Inferior parietal cortex (tissue), 1 donor: ENCODE results near the gene SRP19.
A peak's percentile ranks its signal among the peaks of the same experiment; 100 is the strongest.
"Not testable (repeated sequence)": the region's sequence is repeated elsewhere in the genome, so short reads cannot be mapped to it uniquely, and the experiment has no call there.

ENCODE experiments used
- DNase-seq: peaks from one replicate; pipeline ENCODE4 v3.0.0-alpha.2; 2016; ENCODE audit errors: extremely low spot score

Gene SRP19

DNA sequence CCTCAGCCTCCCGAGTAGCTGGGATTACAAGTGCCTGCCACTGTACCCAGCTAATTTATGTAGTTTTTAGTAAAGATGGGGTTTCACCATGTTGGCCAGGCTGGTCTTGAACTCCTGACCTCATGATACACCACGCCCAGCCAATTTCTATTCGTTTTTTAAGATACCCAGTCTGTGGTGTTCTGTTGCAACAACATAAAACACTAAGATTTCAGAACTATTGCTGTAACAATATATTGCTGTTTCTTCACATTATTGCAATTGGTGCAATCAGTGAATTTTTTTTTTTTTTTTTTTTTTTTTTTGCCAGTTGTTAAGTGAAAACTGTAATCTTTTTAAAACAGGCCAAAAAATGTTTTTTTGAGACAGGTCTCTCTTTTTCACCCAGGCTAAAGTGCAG is 9.9 kb downstream of the SRP19 start:
- no peak for DNase-seq

GRCh38 chr5:112876362-112876761 is 15.3 kb downstream of the SRP19 start:
- DNase-seq, result no peak

DNA sequence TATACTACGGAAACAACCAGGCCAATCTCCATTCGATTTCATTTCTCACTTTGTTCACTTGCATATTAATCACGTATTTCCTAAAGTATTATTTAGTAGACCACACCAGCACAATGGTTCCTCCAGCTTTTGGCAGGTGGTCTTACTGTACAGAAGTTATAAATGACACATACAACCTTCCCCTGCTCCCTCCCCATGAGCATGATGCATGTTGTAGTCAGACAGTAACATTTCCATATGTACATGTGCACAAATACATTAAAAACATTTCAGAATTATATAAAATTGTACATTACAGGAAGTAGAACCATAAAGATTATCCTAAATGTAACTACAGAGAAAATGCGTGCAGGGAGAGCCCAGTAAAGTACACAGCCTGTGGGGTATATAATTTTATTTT is 17.0 kb downstream of the SRP19 start:
- DNase-seq, result no peak

DNA sequence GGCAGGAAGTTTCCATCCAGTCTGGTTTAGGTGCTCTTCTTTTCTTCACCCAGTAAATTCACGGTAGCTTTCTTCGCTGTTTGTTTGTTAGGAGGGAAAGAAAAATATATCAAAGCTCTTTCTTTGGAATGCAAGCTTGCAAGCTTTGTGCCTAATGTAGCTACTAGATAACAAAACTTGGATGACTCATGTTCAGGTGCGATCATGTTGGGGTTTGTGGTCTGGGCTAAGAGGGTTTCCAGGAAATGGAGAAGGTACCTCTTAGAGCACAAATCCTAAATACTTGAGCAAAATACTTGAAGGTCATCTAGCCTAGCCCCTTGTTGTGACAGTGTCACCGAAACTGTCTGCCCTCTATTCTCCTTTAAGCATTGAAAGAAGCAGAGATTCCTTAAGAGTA is 17.7 kb downstream of the SRP19 start:
- DNase-seq, result no peak

DNA sequence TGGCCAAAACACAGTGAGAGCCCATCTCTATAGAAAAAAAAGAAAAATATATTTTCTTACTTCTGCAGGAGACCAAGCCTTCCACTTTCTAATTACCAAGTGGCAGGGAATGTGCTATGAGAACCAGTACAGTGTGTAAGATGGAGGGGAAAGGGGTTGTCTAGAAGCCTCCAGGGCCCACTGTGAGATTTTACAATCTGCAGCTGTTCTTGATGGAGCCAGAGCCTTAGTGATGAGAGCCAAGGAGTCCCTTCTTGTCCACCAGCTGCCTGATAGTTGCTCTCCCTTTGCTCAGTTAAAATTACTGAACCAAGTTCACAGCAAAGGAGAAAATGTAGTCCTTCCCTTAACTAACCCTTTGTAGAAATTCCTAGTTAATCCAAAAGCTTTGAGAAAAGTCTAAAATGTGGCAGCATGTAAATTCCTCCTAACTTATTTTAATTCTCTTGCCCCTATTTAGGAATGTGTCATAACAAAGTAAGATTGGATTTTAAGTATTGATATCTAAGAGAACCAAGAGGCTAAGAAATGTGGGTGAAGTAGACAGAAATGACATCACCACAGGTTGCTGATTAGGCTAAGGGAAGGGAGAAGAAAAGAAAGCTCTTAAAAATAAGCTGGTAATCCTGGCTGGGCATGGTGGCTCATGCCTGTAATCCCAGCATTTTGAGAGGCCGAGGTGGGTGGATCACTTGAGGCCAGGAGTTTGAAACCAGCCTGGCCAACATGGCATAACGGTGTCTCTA is 19.3 kb downstream of the SRP19 start:
- no peak for DNase-seq

- no peak for DNase-seq
Measured at GRCh38 chr5:112883192-112883591, 22.1 kb downstream of the SRP19 start.

DNA sequence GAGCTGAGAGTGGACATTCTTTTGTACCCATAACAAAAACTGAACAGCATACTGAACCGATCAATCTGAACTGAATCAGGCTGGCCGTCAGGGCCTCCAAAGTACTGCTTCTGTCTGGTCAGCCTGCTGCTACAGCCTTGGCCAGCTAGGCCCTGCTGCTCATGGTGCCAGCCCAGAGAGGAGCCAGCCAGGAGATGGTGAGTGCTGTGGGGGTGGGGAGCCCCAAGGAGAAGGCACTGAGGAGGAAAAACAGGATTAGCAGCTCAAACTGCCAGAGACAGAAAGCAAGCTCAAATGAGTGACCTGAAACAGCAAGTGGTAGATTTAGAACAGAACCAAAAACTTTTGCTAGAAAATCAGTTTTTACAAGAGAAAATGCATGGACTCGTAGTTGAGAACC is 23.9 kb downstream of the SRP19 start:
- no peak for DNase-seq

GRCh38 chr5:112886975-112887374 is 25.9 kb downstream of the SRP19 start:
- no peak for DNase-seq

GRCh38 chr5:112892066-112892465 is 31.0 kb downstream of the SRP19 start:
- DNase-seq, result not testable (repeated sequence)

DNA sequence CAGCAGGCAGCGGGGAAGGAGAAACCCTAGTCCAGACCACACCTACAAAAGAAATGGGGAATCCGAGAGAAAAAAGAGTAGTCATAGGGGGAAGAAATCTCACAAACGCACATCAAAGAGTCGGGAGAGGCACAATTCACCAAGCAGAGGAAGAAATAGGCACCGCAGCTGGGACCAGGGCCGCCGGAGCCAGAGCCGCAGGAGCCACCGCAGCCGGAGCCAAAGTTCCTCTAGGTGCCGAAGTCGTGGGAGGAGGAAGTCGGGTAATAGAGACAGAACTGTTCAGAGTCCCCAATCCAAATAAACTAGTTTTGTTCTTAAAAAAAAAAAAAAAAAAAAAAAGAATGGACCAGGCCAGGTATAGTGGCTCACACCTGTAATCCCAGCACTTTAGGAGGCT is 31.7 kb downstream of the SRP19 start:
- no peak for DNase-seq

DNA sequence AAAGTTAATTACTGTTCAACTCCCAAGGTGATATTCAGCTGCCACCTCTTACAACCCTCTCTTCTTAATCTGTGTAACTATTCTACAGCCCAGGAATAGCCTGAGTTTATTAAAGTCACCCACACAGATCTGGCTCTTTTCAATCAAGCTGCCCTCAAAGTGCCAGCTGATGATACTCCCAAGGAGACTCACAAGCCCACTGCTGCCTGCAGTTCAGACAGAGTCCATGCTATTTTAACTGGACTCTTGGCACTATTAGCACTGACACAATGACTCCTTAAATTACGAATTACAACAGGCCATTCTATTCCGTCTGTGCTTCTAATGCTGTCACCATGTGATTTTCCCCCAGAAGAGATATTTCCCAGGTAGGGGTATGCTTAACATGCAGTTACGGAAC is 34.6 kb downstream of the SRP19 start:
- DNase-seq, result no peak

GRCh38 chr5:112902561-112902960 is 41.5 kb downstream of the SRP19 start:
- DNase-seq, result no peak

GRCh38 chr5:112904996-112905395 is 43.9 kb downstream of the SRP19 start:
- DNase-seq, result not testable (repeated sequence)

DNA sequence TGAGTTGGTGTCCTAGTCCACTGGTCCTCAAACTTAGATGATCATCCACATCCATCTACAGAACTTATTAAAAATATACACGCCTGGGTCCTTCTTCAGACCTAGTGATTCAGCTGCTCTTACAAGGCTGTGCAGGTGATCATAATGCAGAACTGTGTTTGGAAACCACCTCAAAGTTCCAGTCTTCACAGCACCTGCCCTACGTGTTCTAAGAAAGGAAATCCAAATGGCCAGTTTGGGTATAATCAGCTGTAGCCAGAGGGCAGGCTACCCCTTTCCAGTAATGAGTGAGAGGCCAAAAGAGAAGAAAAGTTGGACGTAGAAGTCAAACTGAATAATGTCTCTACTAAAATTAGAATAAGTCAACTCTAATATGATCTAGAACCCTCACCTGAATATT is 45.5 kb downstream of the SRP19 start:
- no peak for DNase-seq

- peak; percentile 60 for DNase-seq
Measured at GRCh38 chr5:112907166-112907631, 46.1 kb downstream of the SRP19 start.

- no peak for DNase-seq
Measured at GRCh38 chr5:112908854-112909253, 47.8 kb downstream of the SRP19 start.

DNA sequence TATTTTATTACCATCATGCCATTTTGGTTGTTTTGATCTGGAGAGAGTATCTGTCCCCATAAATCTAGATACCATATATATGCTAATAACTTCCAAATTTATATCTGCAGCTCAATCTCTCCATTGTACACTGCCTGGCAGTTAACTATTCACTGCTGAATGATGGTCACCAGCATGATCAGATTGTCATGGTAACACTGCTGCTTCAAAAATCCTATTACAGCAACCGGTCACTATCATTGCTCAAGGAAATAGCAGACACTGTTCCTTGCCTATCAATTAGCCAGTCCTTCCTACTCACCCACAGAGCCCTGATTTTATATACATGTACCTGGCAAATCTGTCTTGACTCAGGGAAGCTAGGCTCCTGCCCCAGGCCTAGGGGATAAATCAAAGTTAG is 49.4 kb downstream of the SRP19 start:
- DNase-seq, result no peak

GRCh38 chr5:112914584-112914983 is 53.5 kb downstream of the SRP19 start:
- DNase-seq, result no peak

DNA sequence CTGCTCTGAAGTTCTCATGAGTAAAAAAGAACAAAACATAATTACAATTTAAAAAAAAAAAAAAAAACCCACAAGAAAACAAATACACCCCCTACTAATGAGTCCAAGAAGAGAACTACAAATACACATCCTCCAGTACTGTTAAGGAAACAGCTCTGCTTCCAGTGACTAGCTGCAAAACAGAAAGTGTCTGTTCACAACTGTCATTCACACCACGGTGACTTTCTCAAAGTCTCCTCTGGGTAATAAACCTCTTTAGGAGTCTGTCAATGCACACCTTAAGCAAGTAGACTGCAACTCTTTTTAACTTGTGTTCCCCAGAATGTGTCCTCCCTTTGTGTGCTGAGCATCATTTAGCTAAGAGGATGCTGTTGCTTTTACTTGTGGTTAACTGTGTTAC is 54.7 kb downstream of the SRP19 start:
- no peak for DNase-seq

DNA sequence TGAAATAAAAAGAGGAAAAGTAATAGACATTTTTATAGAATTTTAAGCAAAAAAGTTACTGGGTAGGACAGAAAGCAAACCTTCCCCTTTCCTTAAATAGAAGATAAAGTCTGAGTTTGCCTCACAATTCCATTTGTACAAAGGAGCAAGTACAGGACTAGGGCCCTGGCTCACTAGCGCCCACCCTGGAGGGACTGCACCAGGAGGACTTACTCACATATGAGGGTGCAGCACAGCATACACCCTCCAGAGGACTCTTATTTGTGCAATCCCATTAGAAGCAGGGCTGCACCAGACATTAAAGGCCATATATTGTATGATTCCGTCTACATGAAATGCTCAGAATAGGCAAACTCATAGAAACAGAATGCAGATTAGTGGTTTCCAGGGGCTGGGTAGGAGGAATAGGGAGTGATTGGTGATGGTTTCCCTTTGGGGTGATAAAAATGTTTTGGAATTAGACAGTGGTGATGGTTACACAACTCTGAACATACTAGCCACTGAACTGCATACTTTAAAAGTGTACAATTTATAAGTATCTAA is 56.4 kb downstream of the SRP19 start:
- no peak for DNase-seq

GRCh38 chr5:112918136-112918535 is 57.0 kb downstream of the SRP19 start:
- no peak for DNase-seq

DNA sequence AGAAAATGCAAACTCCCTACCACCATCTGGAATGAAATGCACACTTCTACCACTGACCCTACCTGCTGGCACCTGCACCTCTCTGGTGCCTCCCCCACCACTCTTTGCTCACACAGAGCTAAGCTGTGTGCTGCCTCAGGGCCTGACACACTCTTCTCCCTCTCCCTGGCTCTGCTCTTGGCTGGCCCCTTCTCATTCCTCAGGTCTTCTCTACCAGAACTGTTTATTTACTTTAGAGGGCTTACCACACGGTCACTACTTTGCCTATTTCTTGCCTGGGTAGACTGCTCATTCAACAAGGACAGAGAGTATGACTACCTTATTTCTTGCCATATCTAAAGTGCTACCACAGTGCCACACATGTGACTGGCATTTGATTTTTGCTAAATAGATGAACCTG is 57.6 kb downstream of the SRP19 start:
- no peak for DNase-seq
